ENCODE results near the gene FNDC5. TPM values are rescaled to one million over a fixed set of nuclear protein-coding genes. Genes with fewer than 3 reads are reported as not detected.

Gene FNDC5
- total RNA-seq, 2 donors from 2014 or later, result not detected

DNA sequence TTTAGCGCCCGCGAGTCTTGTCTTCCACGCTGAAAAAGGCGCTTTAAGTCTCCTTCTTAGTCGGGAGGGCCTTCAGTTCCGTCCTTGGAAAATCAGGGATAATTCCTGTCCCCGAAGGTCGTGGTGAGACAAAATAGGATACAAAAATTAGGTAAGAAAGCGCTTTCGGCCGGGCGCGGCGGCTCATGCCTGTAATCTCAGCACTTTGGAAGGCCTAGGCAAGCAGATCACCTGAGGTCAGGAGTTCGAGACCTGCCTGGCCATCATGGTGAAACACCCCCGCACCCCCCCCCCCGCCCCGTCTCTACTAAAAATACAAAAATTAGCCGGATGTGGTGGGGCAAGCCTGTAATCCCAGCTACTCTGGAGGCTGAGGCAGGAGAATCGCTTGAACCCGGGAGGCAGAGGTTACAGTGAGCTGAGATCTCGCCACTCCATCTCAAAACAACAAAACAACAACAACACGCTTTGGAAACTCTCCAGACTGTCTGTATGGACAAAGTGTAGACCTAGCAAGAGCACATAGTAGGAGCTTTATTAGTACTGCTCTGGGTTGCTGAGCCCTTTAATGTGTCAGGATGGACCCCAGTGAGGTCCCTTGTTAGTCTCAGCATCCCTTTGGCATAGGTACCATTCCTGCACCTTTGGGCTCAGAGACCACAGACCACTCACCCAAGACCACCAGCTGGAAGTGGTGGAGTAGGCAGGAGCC is 31.3 kb upstream of the FNDC5 start:
- H3K27ac Mint-ChIP-seq, result no peak overlapping the region
- no peaks in the 10 kb centered on the region for H3K9me3 Mint-ChIP-seq

GRCh38 chr1:32900956-32901822 is 30.5 kb upstream of the FNDC5 start, which contains the start of gene TMEM54:
Gene TMEM54 (minus strand): TSS chr1:32901389. CDS start chr1:32901238, 151 bp downstream.
- DNase-seq (ENCODE audit: low spot score) (no peak), ATAC-seq (peak; percentile 74 to 78)
- Mint-ChIP-seq H3K27ac (no peak within 1 kb of the TSS), H3K27me3 (peaks cover 15 to 29% of the 10 kb centered on the region in 2 donors), H3K9me3 (no peaks in the 10 kb centered on the region), H3K4me1 (ENCODE audit: low read depth in 2 of 2) (peaks cover 0 to 5% of the 10 kb centered on the region in 2 donors), H3K36me3 (no peaks in the 10 kb centered on the region), H3K4me3 (peak within 1 kb of the TSS; percentile 72)

More for the DNA sequence above, 31.3 kb upstream of the FNDC5 start:
- ATAC-seq, result no peak
- Mint-ChIP-seq H3K36me3 (no peaks in the 10 kb centered on the region), H3K27me3 (peaks cover 13 to 25% of the 10 kb centered on the region in 2 donors), H3K4me3 (peak overlapping the region; percentile 72), H3K4me1 (ENCODE audit: low read depth in 2 of 2) (peaks cover 0 to 5% of the 10 kb centered on the region in 2 donors)
- no peak for DNase-seq (ENCODE audit: low spot score)

GRCh38 chr1:32900371-32900955 is 29.8 kb upstream of the FNDC5 start:
- DNase-seq (ENCODE audit: low spot score) (no peak), ATAC-seq (no peak)
- peak overlapping the region; percentile 41 for H3K4me3 Mint-ChIP-seq
- H3K36me3 Mint-ChIP-seq, result no peaks in the 10 kb centered on the region
- H3K27me3 Mint-ChIP-seq, result peaks cover 20 to 29% of the 10 kb centered on the region in 2 donors
- peaks cover 0 to 5% of the 10 kb centered on the region in 2 donors for H3K4me1 Mint-ChIP-seq (ENCODE audit: low read depth in 2 of 2)
- no peaks in the 10 kb centered on the region for H3K9me3 Mint-ChIP-seq
- H3K27ac Mint-ChIP-seq, result no peak overlapping the region

DNA sequence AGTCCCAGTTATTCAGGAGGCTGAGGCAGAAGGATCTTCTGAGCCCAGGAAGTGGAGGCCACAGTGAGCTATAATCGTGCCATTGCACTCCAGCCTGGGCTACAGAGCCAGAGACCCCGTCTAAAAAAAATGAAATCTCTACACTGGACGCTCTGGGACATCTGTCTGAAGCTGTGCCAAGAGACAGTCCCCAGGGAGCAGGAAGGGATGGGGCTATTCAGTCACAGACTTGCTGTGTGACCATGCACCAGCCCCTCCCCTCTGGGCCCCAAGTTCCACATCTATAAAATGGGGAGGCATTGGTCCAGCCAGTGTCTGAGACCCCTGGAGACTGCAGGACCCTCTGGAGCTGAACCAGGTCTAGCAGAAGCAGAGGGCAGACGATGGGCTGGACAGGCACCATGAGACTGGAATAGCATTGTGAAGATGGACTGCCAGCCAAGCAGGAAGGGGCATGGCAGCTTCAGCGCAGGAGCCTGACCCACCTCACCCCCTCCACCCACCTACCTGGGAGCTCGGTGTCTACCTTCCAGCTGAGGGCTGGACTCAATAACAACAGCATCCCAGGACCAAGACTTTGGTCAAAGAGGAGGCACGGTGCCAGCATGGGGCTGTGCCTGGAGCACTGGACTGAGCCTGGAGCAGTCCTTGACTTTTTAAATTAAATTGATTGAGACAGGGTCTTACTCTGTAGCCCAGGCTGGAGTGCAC is 29.0 kb upstream of the FNDC5 start:
- H3K36me3 Mint-ChIP-seq, result no peaks in the 10 kb centered on the region

GRCh38 chr1:32898958-32899357 is 28.2 kb upstream of the FNDC5 start:
- Mint-ChIP-seq H3K27me3 (peaks cover 20 to 26% of the 10 kb centered on the region in 2 donors), H3K27ac (no peak overlapping the region), H3K36me3 (no peaks in the 10 kb centered on the region), H3K4me3 (no peak overlapping the region), H3K9me3 (no peaks in the 10 kb centered on the region), H3K4me1 (ENCODE audit: low read depth in 2 of 2) (peaks cover 0 to 5% of the 10 kb centered on the region in 2 donors)
- DNase-seq (ENCODE audit: low spot score), result no peak
- no peak for ATAC-seq

More for the DNA sequence above, 29.0 kb upstream of the FNDC5 start:
- no peaks in the 10 kb centered on the region for H3K9me3 Mint-ChIP-seq
- DNase-seq (ENCODE audit: low spot score) (no peak), ATAC-seq (no peak)
- no peak overlapping the region for H3K27ac Mint-ChIP-seq
- peaks cover 0 to 5% of the 10 kb centered on the region in 2 donors for H3K4me1 Mint-ChIP-seq (ENCODE audit: low read depth in 2 of 2)
- H3K27me3 Mint-ChIP-seq, result peaks cover 20 to 26% of the 10 kb centered on the region in 2 donors
- H3K4me3 Mint-ChIP-seq, result no peak overlapping the region

GRCh38 chr1:32898056-32898455 is 27.3 kb upstream of the FNDC5 start:
- Mint-ChIP-seq H3K36me3 (no peaks in the 10 kb centered on the region), H3K27me3 (peaks cover 20 to 24% of the 10 kb centered on the region in 2 donors), H3K4me1 (ENCODE audit: low read depth in 2 of 2) (peaks cover 0 to 5% of the 10 kb centered on the region in 2 donors), H3K27ac (no peak overlapping the region), H3K9me3 (no peaks in the 10 kb centered on the region), H3K4me3 (no peak overlapping the region)
- ATAC-seq (no peak), DNase-seq (ENCODE audit: low spot score) (no peak)

GRCh38 chr1:32897082-32898049 is 26.7 kb upstream of the FNDC5 start:
- peaks cover 0 to 7% of the 10 kb centered on the region in 2 donors for H3K4me1 Mint-ChIP-seq (ENCODE audit: low read depth in 2 of 2)
- H3K9me3 Mint-ChIP-seq, result no peaks in the 10 kb centered on the region
- ATAC-seq (no peak), DNase-seq (ENCODE audit: low spot score) (no peak)
- H3K27me3 Mint-ChIP-seq, result peaks cover 20 to 22% of the 10 kb centered on the region in 2 donors
- no peak overlapping the region for H3K27ac Mint-ChIP-seq
- H3K36me3 Mint-ChIP-seq, result no peaks in the 10 kb centered on the region
- H3K4me3 Mint-ChIP-seq, result no peak overlapping the region

GRCh38 chr1:32896451-32896850 is 25.7 kb upstream of the FNDC5 start:
- no peak overlapping the region for H3K4me3 Mint-ChIP-seq
- peaks cover 0 to 10% of the 10 kb centered on the region in 2 donors for H3K4me1 Mint-ChIP-seq (ENCODE audit: low read depth in 2 of 2)
- no peaks in the 10 kb centered on the region for H3K36me3 Mint-ChIP-seq
- H3K9me3 Mint-ChIP-seq, result no peaks in the 10 kb centered on the region
- H3K27ac Mint-ChIP-seq, result no peak overlapping the region
- H3K27me3 Mint-ChIP-seq, result peaks cover 20 to 26% of the 10 kb centered on the region in 2 donors
- ATAC-seq, result no peak
- DNase-seq (ENCODE audit: low spot score), result no peak

DNA sequence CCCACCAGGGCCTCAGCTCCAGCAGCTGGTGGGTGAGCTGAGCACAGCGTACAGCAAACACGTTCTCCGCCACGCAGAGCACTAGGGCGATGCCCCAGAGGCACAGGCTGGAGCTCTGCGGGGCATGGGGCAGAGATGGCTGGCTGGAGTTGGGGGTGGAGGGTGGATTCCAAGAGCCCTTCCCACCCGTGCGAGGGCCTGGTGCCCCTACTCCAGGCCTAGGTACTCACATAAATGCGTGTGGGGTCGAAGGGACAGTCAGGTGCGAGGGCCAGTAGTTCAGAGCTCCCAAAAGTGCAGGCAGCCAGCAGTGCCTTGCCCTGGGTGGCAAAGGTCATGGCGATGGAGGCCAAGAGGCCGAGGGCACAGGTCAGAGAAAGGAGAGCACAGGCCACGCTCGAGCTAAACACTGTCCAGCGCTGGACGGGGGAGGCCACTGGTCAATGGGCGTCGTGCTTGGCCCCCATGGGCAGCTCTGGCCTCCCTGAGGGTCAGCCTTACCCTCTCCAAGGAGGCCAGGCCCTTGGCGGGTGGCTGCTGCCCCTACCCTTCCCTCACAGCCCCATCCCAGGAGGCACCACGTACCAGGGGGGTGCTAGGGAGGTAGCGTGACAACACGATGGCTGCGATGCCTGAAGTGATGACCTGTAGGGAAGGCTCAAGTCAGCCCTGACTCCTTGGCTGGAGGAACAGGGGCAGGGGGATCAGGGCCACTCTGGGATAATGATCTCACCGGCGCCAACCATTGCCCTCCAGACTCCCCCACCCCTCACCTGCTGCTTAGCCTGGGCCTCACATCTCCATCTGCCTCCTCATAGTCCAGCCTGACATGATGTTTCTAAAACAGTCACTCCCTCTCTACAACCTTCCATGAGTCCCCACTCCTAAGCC is 24.9 kb upstream of the FNDC5 start:
- H3K36me3 Mint-ChIP-seq, result no peaks in the 10 kb centered on the region
- H3K4me1 Mint-ChIP-seq (ENCODE audit: low read depth in 2 of 2), result peaks cover 0 to 10% of the 10 kb centered on the region in 2 donors
- no peak overlapping the region for H3K4me3 Mint-ChIP-seq
- no peaks in the 10 kb centered on the region for H3K9me3 Mint-ChIP-seq
- peaks cover 23 to 30% of the 10 kb centered on the region in 2 donors for H3K27me3 Mint-ChIP-seq
- DNase-seq (ENCODE audit: low spot score) (no peak), ATAC-seq (no peak)
- H3K27ac Mint-ChIP-seq, result no peak overlapping the region

GRCh38 chr1:32894681-32895080 is 24.0 kb upstream of the FNDC5 start:
- Mint-ChIP-seq H3K27ac (no peak overlapping the region), H3K9me3 (no peaks in the 10 kb centered on the region), H3K4me1 (ENCODE audit: low read depth in 2 of 2) (peaks cover 0 to 8% of the 10 kb centered on the region in 2 donors), H3K4me3 (no peak overlapping the region), H3K36me3 (no peaks in the 10 kb centered on the region), H3K27me3 (peaks cover 27 to 34% of the 10 kb centered on the region in 2 donors)
- DNase-seq (ENCODE audit: low spot score) (no peak), ATAC-seq (no peak)

- Mint-ChIP-seq H3K27me3 (peaks cover 33 to 38% of the 10 kb centered on the region in 2 donors), H3K36me3 (no peaks in the 10 kb centered on the region), H3K9me3 (no peaks in the 10 kb centered on the region), H3K4me1 (ENCODE audit: low read depth in 2 of 2) (peaks cover 0 to 8% of the 10 kb centered on the region in 2 donors), H3K4me3 (no peak overlapping the region), H3K27ac (no peak overlapping the region)
- no peak for DNase-seq (ENCODE audit: low spot score)
- ATAC-seq, result no peak
Observed at GRCh38 chr1:32894019-32894600, 23.4 kb upstream of the FNDC5 start.
